SK-N-SH (cell line): ENCODE data around the gene AOC1. TPM values are rescaled to one million over a fixed set of nuclear protein-coding genes. Genes with fewer than 3 reads are reported as not detected.

Source experiments
- CTCF ChIA-PET: fragments of 300-600, 350-600 bp; formaldehyde crosslinking; extraction: SDS; loops from one replicate; lab custom pipeline; 2021; lab: Yijun Ruan, JAX
- POLR2A ChIA-PET: fragments of 350-600 bp; sonication (Branson Sonifier 250); formaldehyde crosslinking; extraction: SDS; loops from one replicate; lab custom pipeline; 2020; ENCODE audit warnings: antibody characterized with exemption, inconsistent platforms; lab: Yijun Ruan, JAX
- DNase-seq: peaks from one replicate; pipeline ENCODE4 v3.0.0; 2012
- H2AFZ ChIP-seq: fragments of 200-600 bp; sonication (generic); 2 replicates; pipeline ENCODE4 v1.8.1; 2016; ENCODE audit warnings: antibody characterized with exemption, mild to moderate bottlenecking, low read depth
- H3F3A ChIP-seq: fragments of 200-600 bp; sonication (generic); replicated peaks from 2 replicates; pipeline ENCODE3; 2016; ENCODE audit warnings: antibody characterized with exemption, mild to moderate bottlenecking; ENCODE audit not compliant: insufficient read depth
- H3K27ac ChIP-seq, 2 experiments: fragments of 200-500 bp in 1 of 2; fragments of 200-600 bp in 1 of 2; sonication (Bioruptor generic) in 1 of 2; sonication (generic), shearing (Covaris generic) in 1 of 2; 2 replicates each; pipeline versions ENCODE4 v1.5.1 to v1.6.1; 2014 to 2016; ENCODE audit warnings: low read depth in 2 of 2, inconsistent platforms in 1 of 2, low read length in 1 of 2, mild to moderate bottlenecking in 1 of 2, mixed read lengths in 1 of 2
- H3K27me3 ChIP-seq: fragments of 200-600 bp; sonication (generic), shearing (Covaris generic); 2 replicates; pipeline ENCODE4 v1.6.1; 2016; ENCODE audit warnings: mixed run types; ENCODE audit not compliant: insufficient read depth
- H3K36me3 ChIP-seq, 2 experiments: fragments of 200-500 bp in 1 of 2; fragments of 200-600 bp in 1 of 2; sonication (Bioruptor generic) in 1 of 2; sonication (generic) in 1 of 2; replicated peaks in 1 of 2; 2 replicates each; pipeline versions ENCODE3 to v1.5.1; 2014 to 2016; ENCODE audit warnings: low read length in 1 of 2, mild to moderate bottlenecking in 1 of 2; ENCODE audit not compliant: insufficient read depth in 2 of 2, control insufficient read depth in 1 of 2
- H3K4me1 ChIP-seq, 2 experiments: fragments of 200-500 bp in 1 of 2; fragments of 200-600 bp in 1 of 2; sonication (Bioruptor generic) in 1 of 2; sonication (generic), shearing (Covaris generic) in 1 of 2; 2 replicates each; pipeline versions ENCODE4 v1.5.1 to v1.6.1; 2014 to 2016; ENCODE audit warnings: low read depth in 1 of 2, low read length in 1 of 2, mixed run types in 1 of 2; ENCODE audit not compliant: insufficient read depth in 2 of 2, control insufficient read depth in 1 of 2
- H3K4me2 ChIP-seq: fragments of 200-600 bp; sonication (generic), shearing (Covaris generic); 2 replicates; pipeline ENCODE4 v1.6.1; 2017; ENCODE audit warnings: mixed run types
- H3K4me3 ChIP-seq, 2 experiments: fragments of 200-500 bp in 1 of 2; fragments of 200-600 bp in 1 of 2; sonication (Bioruptor generic) in 1 of 2; sonication (generic), shearing (Covaris generic) in 1 of 2; 2 replicates each; pipeline versions ENCODE4 v1.5.1 to v1.8.1; 2014 to 2016; ENCODE audit warnings: low read depth in 2 of 2, inconsistent platforms in 1 of 2, low read length in 1 of 2, mild to moderate bottlenecking in 1 of 2, mixed read lengths in 1 of 2, moderate library complexity in 1 of 2
- H3K79me2 ChIP-seq: fragments of 200-600 bp; sonication (generic); 2 replicates; pipeline ENCODE4 v1.8.1; 2017; ENCODE audit warnings: mild to moderate bottlenecking; ENCODE audit not compliant: insufficient read depth
- H3K9ac ChIP-seq: fragments of 200-600 bp; sonication (generic); 2 replicates; pipeline ENCODE4 v1.6.1; 2017; ENCODE audit warnings: mixed run types
- H3K9me2 ChIP-seq: fragments of 200-600 bp; sonication (generic); 2 replicates; pipeline ENCODE4 v1.6.1; 2017; ENCODE audit warnings: mixed run types
- H3K9me3 ChIP-seq: fragments of 200-600 bp; sonication (generic); 2 replicates; pipeline ENCODE4 v1.6.1; 2017; ENCODE audit warnings: mixed run types, mild to moderate bottlenecking, moderate library complexity
- H4K20me1 ChIP-seq: fragments of 200-600 bp; sonication (generic); 2 replicates; pipeline ENCODE4 v1.6.1; 2017; ENCODE audit warnings: mild to moderate bottlenecking, mixed run types; ENCODE audit not compliant: insufficient read depth
- CHD2 ChIP-seq: fragments of 150-350 bp; IDR thresholded peaks from 2 replicates; pipeline ENCODE4 v1.6.1; 2018; ENCODE audit warnings: low read length; ENCODE audit not compliant: partially characterized antibody
- ELF1 ChIP-seq: IDR thresholded peaks from 2 replicates; pipeline ENCODE4 v1.4.0; 2012
- NRF1 ChIP-seq: IDR thresholded peaks from 2 replicates; pipeline ENCODE4 v1.6.1; 2012; ENCODE audit warnings: low read depth, mild to moderate bottlenecking, low read length
- RAD21 ChIP-seq: IDR thresholded peaks from 2 replicates; pipeline ENCODE4 v1.6.1; 2012; ENCODE audit warnings: mild to moderate bottlenecking, low read length
- REST ChIP-seq: IDR thresholded peaks from 2 replicates; pipeline ENCODE4 v1.6.1; 2012; ENCODE audit warnings: mild to moderate bottlenecking, low read depth, low read length, moderate library complexity
- TCF12 ChIP-seq: IDR thresholded peaks from 2 replicates; pipeline ENCODE4 v1.4.0; 2012
- USF2 ChIP-seq: fragments of 150-350 bp; IDR thresholded peaks from 2 replicates; pipeline ENCODE4 v1.6.1; 2017; ENCODE audit warnings: antibody characterized with exemption, low read length, low read depth, borderline replicate concordance
- ZBTB33 ChIP-seq: IDR thresholded peaks from 2 replicates; pipeline ENCODE4 v1.4.0; 2012; ENCODE audit warnings: low read depth, borderline replicate concordance
- WGBS: methylation state at CpG from one replicate; pipeline ENCODE4 v1.1.6; 2017; ENCODE audit warnings: low lambda C conversion rate; 5-methylcytosine and 5-hydroxymethylcytosine counted together
- polyA plus RNA-seq, 3 experiments: library from polyadenylated mRNA; depleted of rRNA; stranded (reverse); fragments of >200 nt; gene quantifications; 2 replicates each; pipeline ENCODE4 v1.2.3, GENCODE V29; 2012

The AOC1 gene
- polyA plus RNA-seq, 1 of the 3 experiments (the other 2 are of a cell fraction): not detected

GRCh38 chr7:150901160-150902035 lies 49.1 kb downstream of the AOC1 start (continued):
- TF ChIP-seq ZBTB33: no peak
- TF ChIP-seq TCF12: no peak
- TF ChIP-seq CHD2: peak; percentile 7
- no peak for TF ChIP-seq USF2
- no peak; the same call in 1 of the 2 replicates for TF ChIP-seq RAD21
- TF ChIP-seq ELF1: no peak
- no peak for TF ChIP-seq NRF1

GRCh38 chr7:150902078-150903033 lies 50.0 kb downstream of the AOC1 start:
- 82% methylated on average over 14 of the region's 14 CpGs for WGBS
- H3K36me3 ChIP-seq: no peaks in the 10 kb centered on the region
- H4K20me1 ChIP-seq: no peaks in the 10 kb centered on the region
- H3K4me1 ChIP-seq: peaks cover 11 to 40% of the 10 kb centered on the region in 2 experiments; a peak in 3 of 4 replicates
- H3K9ac ChIP-seq: no peak overlapping the region
- no peak overlapping the region for H3K4me3 ChIP-seq
- H3K9me2 ChIP-seq: no peaks in the 10 kb centered on the region
- H2AFZ ChIP-seq: no peak overlapping the region
- TF ChIP-seq REST (no peak), CHD2 (peak; percentile 2)
- peak overlapping the region in 1 of 2 experiments; percentile 67; a peak in 2 of 4 replicates for H3K27ac ChIP-seq
- DNase-seq: peak; percentile 42
- CTCF ChIA-PET: interaction anchor here (0.6 to 13.8 kb wide), 16 partner anchors 11 to 123 kb away, joined by 3 to 280 read pairs (median 14); partner anchors contain the start of genes KCNH2 and NOS3
- H3K27me3 ChIP-seq: no peaks in the 10 kb centered on the region
- no peak overlapping the region for H3K4me2 ChIP-seq
- H3K9me3 ChIP-seq: no peaks in the 10 kb centered on the region
- no peaks in the 10 kb centered on the region for H3K79me2 ChIP-seq
- POLR2A ChIA-PET: interaction anchor here (0.9 to 2.2 kb wide), 9 partner anchors 29 to 114 kb away, joined by 3 to 13 read pairs (median 7); no protein-coding TSS in a partner anchor
- H3F3A ChIP-seq: peaks cover 6% of the 10 kb centered on the region
